GM19023 (cell line): ENCODE data around the gene MAMDC4.
A peak's percentile ranks its signal among the peaks of the same experiment; 100 is the strongest.

ENCODE experiments used
- ATAC-seq: cut with Tn5 transposase; IDR thresholded peaks from one replicate; pipeline ENCODE4 v1.9.1; 2021; ENCODE audit warnings: mild to moderate bottlenecking, moderate library complexity; ENCODE audit not compliant: unreplicated experiment

The MAMDC4 gene

DNA sequence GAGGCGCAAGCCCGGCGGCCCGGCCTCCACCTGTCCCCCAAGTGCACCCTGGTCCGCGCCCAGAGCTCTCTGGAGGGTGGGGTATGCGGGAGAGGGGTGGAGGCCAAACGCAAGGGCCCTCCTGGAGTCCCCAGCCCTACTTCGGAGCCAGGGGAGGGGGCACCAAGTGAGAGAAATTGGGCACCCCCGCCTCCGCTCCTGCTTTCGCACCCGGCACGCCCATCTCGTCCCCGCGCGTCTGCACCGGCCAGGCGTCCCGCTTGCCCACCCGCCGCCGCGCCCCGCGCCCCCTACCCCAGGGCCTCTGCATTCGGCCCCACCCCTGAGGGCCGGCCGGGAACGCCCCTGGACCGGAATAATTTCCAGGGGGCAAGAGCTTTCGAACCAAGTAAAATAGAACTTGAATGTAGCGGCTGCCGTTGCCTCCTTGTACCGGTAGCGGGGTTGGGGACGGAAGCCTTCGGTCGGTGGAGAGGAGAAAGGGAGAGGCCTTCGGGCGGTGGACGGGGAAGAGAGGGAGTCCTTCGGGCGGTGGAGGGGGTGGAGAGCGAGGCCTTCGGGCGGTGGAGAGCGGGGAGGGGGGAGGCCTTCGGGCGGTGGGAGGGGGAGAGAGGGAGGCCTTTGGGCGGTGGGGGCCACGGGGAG lies 3.6 kb upstream of the MAMDC4 start:
- ATAC-seq = peak; percentile 7

DNA sequence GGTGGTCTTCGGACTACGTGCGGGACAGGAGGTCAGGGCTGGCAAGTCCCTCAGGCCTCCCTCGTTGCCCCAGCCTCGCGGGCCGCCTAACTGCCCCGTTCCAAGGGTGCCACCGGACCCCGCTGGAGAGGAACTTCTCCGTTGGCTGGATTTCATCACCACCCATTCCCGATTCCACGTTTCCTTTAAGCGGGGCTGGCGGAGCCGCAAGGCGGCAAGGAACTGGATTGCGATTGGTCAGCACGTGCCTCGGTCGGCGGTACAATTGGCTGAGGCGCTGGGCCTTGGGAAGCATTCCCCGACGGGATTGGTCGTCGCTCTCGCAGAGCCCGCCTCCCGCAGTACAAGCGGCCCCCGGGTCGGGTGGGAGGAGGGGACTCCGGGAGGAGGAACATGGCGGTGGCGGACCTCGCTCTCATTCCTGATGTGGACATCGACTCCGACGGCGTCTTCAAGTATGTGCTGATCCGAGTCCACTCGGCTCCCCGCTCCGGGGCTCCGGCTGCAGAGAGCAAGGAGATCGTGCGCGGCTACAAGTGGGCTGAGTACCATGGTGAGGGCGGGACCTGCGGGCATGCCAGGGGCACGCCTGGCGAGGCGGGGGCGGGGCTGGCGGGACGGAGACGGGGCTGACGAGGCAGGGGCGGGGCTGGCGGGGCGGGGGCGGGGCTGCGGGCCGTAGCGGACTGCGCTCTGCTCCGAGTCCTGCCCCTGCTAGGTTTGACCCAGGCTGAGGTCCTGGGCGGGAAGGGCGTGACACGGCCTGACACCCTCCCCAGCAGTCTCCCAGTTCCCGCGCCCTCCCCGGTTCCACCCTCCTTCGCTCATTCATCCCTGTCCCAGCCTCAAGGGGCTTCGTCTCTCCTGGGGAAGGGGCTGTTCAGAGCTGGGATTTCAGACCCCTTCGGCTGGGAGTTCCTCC lies 2.8 kb upstream of the MAMDC4 start, which contains the start of gene PHPT1:
Gene PHPT1, plus strand, starts transcription at position 372 of the 922 bp plus-strand sequence. Its CDS starts 22 bp downstream, at position 394.
- peak; percentile 81 for ATAC-seq

- no peak for ATAC-seq
These were observed 1.9 kb upstream of the MAMDC4 start for GRCh38 chr9:136849960-136850865.

DNA sequence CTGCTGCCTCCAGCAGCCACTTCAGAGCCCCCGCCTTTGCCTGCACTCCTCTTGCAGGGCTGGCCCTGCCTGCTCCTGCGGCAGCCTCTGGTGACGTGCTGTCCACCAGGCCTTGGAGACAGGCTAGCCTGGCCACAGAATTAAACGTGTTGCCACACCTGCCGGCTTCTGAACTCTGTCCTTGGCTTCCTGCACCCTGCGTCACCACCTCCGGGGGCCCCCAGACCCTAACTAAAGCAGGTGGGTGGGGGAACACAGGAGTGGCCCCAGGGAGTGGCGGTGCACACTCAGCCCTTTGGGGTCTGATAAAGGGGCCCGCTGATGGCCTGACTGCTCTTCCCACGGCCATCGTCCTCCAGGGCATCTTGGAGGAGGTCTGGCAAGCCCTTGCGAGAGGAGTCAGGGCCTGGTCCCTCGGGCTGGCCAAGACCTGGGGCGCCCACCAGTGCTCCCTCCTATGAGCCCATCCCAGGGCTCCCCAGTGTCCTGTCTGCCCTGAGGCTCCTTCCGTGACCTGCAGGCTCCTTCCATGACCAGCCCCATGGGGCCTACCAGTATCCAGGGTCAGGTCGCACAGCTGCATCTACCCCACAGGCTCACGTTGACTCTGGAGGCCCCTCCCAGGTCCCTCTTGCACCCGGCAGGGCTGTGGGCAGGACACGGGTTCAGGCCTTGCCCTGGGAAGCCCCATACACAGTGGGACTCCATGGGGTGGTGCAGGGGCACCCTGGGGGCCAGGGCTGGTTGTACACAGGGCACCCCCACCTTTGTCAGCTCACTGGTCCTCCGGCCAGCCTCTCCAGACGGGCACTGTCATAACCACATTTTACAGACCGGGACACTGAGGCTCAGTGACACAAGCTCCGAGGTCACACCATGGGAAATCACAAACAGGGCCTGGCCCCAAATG lies 1.0 kb upstream of the MAMDC4 start:
- ATAC-seq = no peak

DNA sequence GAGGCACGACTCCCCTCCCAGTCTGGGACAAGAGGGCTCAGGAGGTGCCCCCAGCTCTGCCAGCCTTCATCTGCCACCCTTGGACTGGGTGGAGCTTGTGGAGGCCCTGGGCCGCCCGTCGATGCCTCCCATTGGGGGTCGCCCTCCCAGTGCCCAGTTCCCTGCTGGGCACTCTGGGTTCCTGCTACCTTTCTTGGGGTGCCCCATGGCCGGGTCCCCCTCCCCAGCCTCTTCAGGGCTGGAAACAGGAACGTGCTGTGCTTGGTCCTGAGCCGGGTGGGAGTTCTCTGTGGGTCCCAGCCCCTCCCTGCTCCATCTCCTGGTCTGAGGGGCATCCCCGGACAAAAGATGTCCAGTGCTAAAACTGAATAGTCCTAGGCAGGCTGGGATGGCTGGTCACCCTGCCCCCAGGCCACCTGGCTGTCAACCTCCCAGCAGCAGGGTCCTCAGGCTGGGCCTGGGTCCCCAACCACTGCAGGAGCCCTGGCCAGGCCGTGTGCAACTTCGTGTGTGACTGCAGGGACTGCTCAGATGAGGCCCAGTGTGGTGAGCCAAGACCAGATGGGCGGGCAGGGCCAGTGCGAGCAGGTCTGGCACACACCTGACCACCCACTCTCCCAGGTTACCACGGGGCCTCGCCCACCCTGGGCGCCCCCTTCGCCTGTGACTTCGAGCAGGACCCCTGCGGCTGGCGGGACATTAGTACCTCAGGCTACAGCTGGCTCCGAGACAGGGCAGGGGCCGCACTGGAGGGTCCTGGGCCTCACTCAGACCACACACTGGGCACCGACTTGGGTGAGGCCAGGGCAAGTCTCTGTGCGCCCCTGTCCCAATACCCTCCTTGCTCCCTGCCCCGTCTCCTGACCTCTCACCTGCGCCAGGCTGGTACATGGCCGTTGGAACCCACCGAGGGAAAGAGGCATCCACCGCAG lies 784 bp downstream of the MAMDC4 start:
- no peak for ATAC-seq

GRCh38 chr9:136853596-136854112 lies 1.5 kb downstream of the MAMDC4 start:
- ATAC-seq = no peak

- ATAC-seq = no peak
These were observed 2.1 kb downstream of the MAMDC4 start for GRCh38 chr9:136854113-136854841.

DNA sequence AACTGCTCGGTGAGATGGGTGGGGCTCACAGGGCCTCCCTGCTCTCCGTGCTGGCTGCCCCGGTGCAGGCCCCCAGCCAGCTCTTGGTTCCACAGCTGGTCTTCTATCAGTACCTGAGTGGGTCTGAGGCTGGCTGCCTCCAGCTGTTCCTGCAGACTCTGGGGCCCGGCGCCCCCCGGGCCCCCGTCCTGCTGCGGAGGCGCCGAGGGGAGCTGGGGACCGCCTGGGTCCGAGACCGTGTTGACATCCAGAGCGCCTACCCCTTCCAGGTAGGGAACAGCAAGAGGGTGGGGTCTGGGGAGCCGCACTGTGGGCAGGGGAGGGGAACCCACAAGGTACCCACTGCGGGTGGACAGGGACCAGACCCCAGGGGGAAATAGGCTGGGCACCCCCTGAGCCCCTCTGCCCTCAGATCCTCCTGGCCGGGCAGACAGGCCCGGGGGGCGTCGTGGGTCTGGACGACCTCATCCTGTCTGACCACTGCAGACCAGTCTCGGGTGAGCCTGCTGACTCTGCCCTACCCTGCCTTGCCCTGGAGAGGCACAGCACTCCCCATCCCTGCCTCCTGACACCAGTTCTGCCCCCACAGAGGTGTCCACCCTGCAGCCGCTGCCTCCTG lies 2.8 kb downstream of the MAMDC4 start:
- no peak for ATAC-seq

- ATAC-seq = no peak
These were observed 3.4 kb downstream of the MAMDC4 start for GRCh38 chr9:136855461-136856078.

GRCh38 chr9:136856079-136856476 lies 3.9 kb downstream of the MAMDC4 start:
- no peak for ATAC-seq

DNA sequence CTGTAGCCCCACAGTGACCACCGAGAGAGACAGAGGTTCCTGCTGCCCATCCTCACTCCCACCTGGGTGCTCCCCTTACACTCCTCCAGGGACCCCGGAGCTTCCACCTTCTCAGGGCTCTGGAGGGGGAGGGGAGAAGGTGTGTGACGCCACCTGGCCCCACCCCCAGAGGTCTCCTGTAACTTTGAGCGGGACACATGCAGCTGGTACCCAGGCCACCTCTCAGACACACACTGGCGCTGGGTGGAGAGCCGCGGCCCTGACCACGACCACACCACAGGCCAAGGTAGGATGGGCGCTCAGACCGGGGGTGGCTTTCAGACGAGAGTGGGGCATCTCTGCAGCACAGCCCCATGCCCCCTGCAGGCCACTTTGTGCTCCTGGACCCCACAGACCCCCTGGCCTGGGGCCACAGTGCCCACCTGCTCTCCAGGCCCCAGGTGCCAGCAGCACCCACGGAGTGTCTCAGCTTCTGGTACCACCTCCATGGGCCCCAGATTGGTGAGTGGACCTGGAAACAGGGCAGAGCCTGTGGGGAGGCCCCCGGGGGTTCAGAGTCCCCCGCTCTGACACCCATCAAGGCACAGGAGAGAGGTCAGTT lies 4.5 kb downstream of the MAMDC4 start:
- ATAC-seq = no peak

GRCh38 chr9:136857166-136857565 lies 5.0 kb downstream of the MAMDC4 start:
- no peak for ATAC-seq

DNA sequence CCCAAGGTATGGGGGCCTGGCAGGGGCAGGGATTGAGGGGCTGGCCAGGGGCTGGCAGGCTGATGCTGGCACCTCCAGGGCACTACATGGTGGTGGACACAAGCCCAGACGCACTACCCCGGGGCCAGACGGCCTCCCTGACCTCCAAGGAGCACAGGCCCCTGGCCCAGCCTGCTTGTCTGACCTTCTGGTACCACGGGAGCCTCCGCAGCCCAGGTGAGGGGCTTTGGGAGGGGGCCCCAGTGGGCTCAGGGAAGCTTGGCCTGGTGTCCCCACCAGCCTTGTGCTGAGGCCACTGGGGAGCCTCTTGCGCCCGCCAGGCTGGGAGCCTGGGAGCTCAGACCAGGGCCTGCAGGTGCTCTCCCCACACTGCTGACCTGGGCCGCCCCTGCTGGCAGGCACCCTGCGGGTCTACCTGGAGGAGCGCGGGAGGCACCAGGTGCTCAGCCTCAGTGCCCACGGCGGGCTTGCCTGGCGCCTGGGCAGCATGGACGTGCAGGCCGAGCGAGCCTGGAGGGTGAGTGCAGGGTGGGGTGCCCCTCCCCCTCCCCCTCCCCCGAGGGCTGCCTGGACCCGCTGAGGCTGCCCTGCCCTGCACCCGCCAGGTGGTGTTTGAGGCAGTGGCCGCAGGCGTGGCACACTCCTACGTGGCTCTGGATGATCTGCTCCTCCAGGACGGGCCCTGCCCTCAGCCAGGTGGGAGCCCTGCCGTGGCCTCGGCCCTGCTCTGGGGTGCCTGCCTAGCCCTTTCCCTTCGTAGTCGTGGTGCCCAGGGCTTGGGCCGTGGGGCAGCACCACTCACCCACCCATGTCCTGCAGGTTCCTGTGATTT lies 5.7 kb downstream of the MAMDC4 start:
- no peak for ATAC-seq

DNA sequence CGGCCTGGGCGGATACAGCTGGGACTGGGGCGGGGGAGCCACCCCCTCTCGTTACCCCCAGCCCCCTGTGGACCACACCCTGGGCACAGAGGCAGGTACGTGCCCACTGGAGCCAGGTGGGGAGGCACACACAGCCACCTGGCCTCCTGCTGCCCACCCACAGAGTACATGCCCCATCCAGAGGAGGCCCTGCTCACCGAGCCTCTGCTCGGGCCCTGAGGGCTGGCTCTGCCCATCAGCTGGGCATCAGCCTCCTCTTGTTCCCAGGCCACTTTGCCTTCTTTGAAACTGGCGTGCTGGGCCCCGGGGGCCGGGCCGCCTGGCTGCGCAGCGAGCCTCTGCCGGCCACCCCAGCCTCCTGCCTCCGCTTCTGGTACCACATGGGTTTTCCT lies 6.3 kb downstream of the MAMDC4 start:
- no peak for ATAC-seq

- ATAC-seq = no peak
These were observed 7.0 kb downstream of the MAMDC4 start for GRCh38 chr9:136858844-136859757.
